Measurements from ENCODE around the gene KIF14.

DNA sequence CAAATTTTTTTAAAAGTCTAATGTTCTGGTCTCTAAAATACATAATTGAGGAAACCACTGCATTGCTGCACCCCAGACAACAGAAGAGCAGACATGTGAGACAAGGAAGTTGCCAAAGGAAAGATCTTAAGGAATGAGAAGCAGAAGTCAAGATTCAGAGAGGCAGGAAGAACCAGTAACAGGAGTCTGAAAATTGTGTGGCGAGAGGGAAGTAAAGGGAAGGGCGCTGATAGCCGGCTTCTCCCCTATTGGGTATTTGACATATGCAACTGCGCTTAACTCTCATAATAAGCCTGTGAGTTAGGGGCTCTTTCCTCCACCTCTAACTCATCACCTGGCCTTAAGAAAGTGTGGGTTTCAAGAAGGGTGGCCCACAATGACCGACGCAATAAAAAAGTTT lies 21.9 kb upstream of the KIF14 start:
- TF ChIP-seq SP4 (IDR thresholded peaks at IDR 0.05; ENCODE audit: low read length) (no peak), JUND (IDR thresholded peaks at IDR 0.05; ENCODE audit: low read length) (no peak)
- TF ChIP-seq, protein P1, sequence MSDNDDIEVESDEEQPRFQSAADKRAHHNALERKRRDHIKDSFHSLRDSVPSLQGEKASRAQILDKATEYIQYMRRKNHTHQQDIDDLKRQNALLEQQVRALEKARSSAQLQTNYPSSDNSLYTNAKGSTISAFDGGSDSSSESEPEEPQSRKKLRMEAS (IDR thresholded peaks at IDR 0.05): no peak
- TF ChIP-seq, protein P2, sequence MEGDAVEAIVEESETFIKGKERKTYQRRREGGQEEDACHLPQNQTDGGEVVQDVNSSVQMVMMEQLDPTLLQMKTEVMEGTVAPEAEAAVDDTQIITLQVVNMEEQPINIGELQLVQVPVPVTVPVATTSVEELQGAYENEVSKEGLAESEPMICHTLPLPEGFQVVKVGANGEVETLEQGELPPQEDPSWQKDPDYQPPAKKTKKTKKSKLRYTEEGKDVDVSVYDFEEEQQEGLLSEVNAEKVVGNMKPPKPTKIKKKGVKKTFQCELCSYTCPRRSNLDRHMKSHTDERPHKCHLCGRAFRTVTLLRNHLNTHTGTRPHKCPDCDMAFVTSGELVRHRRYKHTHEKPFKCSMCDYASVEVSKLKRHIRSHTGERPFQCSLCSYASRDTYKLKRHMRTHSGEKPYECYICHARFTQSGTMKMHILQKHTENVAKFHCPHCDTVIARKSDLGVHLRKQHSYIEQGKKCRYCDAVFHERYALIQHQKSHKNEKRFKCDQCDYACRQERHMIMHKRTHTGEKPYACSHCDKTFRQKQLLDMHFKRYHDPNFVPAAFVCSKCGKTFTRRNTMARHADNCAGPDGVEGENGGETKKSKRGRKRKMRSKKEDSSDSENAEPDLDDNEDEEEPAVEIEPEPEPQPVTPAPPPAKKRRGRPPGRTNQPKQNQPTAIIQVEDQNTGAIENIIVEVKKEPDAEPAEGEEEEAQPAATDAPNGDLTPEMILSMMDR (IDR thresholded peaks at IDR 0.05; ENCODE audit: control extremely low read depth in 1 of 3, insufficient read depth in 1 of 3, low read depth in 1 of 3, low read length in 3 of 3): no peak

Measured in H1 (cell line).